Measurements from ENCODE around the gene NUDT1.

NUDT1 gene

GRCh38 chr7:2299131-2299829 lies 57.3 kb downstream of the NUDT1 start:
- peak; percentile 14 to 48 for DNase-seq (ENCODE audit: low read depth in 2 of 2)

GRCh38 chr7:2299870-2300512 lies 58.0 kb downstream of the NUDT1 start:
- DNase-seq (ENCODE audit: low read depth in 2 of 2) = no peak
